Transverse colon (tissue), 4 donors: ENCODE data around the gene ATRIP. TPM values are rescaled to one million over a fixed set of nuclear protein-coding genes. Genes with fewer than 3 reads are reported as not detected.

Experiments
- DNase-seq: peaks from one replicate; pipeline ENCODE4 v3.0.0-alpha.2; 2019
- H3K27ac ChIP-seq, 4 donors: fragments of 200-600 bp; sonication (generic); 2 replicates each; pipeline ENCODE4 v1.5.1; 2016 to 2018; ENCODE audit warnings: inconsistent platforms in 4 of 4
- H3K27me3 ChIP-seq: fragments of 200-600 bp; sonication (generic); 2 replicates; pipeline ENCODE4 v1.5.1; 2017; ENCODE audit warnings: inconsistent platforms
- H3K36me3 ChIP-seq, 4 donors: fragments of 200-600 bp; sonication (generic); 2 replicates each; pipeline ENCODE4 v1.5.1; 2017 to 2019; ENCODE audit warnings: inconsistent platforms in 4 of 4
- H3K4me1 ChIP-seq, 4 donors: fragments of 200-600 bp; sonication (generic); 2 replicates each; pipeline ENCODE4 v1.5.1; 2017 to 2020; ENCODE audit warnings: inconsistent platforms in 4 of 4
- H3K4me3 ChIP-seq, 4 donors: fragments of 200-600 bp; sonication (generic); 1 replicate in 1 of 4; 2 replicates in 3 of 4; pipeline versions ENCODE4 v1.5.1 to v1.6.1; 2017 to 2019; ENCODE audit warnings: inconsistent platforms in 4 of 4
- H3K9me3 ChIP-seq, 2 donors: fragments of 200-600 bp; sonication (generic); 2 replicates each; pipeline ENCODE4 v1.5.1; 2017 to 2019; ENCODE audit warnings: inconsistent platforms in 2 of 2
- EP300 ChIP-seq: sonication (generic); formaldehyde crosslinking; IDR thresholded peaks from one replicate; pipeline ENCODE4 v1.6.1; 2017; ENCODE audit warnings: antibody characterized with exemption, low read depth
- POLR2A ChIP-seq: fragments of 450-650 bp; IDR thresholded peaks from one replicate; pipeline ENCODE4 v1.6.1; 2016; ENCODE audit warnings: antibody characterized with exemption, mild to moderate bottlenecking, moderate library complexity
- POLR2AphosphoS5 ChIP-seq, 3 donors: sonication (generic); formaldehyde crosslinking; IDR thresholded peaks; one replicate each; pipeline ENCODE4 v1.6.1; 2016; ENCODE audit warnings: antibody characterized with exemption in 3 of 3
- WGBS, 2 donors: methylation state at CpG; one replicate each; pipeline ENCODE4 v1.1.5; 2018; ENCODE audit warnings: low coverage in 1 of 2; 5-methylcytosine and 5-hydroxymethylcytosine counted together
- in situ Hi-C, 4 donors: fragments of 200-750 bp; cut with MboI; loops; one replicate each; pipeline versions ENCODE4 v1.15.0 to v1.15.1; 2017; ENCODE audit warnings: low sequenced_read_pairs in 3 of 4, low pct_ligation_motif_present in 1 of 4, low pct_unique_long_range_greater_than_20kb in 1 of 4
- intact Hi-C: fragments of 100-400 bp; cut with DNase I; formaldehyde crosslinking; loops from one replicate; pipeline ENCODE4 v1.15.1; 2023; ENCODE audit warnings: low total_unique reads
- total RNA-seq, 4 donors: library from RNA; depleted of rRNA; stranded (reverse); fragments of >200 nt; gene quantifications; one replicate each; pipeline ENCODE4 v1.1.0, GENCODE V29; 2016
- TF ChIP-seq, protein P1 (sequence below), 5 experiments: fragments of 200-600 bp in 3 of 5; fragments of 450-650 bp in 2 of 5; sonication (generic) in 3 of 5; IDR thresholded peaks; 1 replicate in 2 of 5; 2 replicates in 3 of 5; pipeline ENCODE4 v1.5.1; 2016 to 2017; ENCODE audit warnings: antibody characterized with exemption in 5 of 5, inconsistent platforms in 3 of 5, mild to moderate bottlenecking in 2 of 5, moderate library complexity in 1 of 5

The ATRIP gene
- total RNA-seq, 4 donors from 2014 or later: 1.8 to 4.4 (median 2.9) TPM

DNA sequence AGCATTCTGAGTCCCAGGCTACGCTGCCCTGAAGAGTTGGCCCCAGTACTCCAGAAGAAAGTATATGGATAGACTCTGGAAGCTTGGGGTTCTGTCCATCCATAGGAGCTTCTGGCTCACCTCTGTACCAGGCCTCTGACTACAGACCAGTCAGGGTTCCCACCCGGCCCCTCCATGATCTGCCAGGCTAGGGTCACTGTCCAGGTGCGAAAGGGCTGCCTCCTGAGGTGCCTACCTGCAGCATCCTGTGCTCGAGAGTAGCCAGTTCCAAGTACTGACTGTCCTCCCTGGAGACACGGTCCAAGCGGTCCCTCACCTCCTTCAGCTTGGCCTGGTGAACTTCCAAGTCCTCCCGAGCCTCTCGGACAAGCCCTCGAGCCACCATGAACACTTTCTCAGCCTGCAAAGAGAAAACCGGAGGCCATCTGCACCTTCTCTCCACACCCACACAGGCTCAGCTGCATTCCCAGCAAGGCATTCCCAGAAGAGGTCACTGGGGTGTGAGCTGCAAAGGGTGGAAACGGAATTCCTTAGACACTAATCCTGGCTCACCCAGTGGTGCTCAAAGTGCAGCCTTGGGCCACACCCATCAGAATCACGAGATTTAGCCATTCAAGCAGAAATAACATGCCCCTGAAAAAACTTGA, 12.9 kb upstream of the ATRIP start:
- Histone ChIP-seq H3K27me3 (no peaks in the 10 kb centered on the region), H3K9me3 (no peaks in the 10 kb centered on the region), H3K4me3 (peak overlapping the region in 1 of 4 donors; percentile 26), H3K4me1 (peaks cover 12 to 44% (median 32%) of the 10 kb centered on the region in 4 donors), H3K36me3 (no peaks in the 10 kb centered on the region), H3K27ac (peak overlapping the region; percentile 75 to 86 (median 80))
- intact Hi-C loops (loop anchor here (10.0 kb wide), 1 partner anchor 159 kb away; no protein-coding TSS in a partner anchor), in situ Hi-C loops (loop anchor here in 1 of 4 donors (10.0 kb wide), 1 partner anchor 159 kb away; no protein-coding TSS in a partner anchor)
- peak in 2 of 3 donors; percentile 72 to 84 for TF ChIP-seq POLR2AphosphoS5 (IDR thresholded peaks at IDR 0.05)
- peak; percentile 50 for TF ChIP-seq POLR2A
- TF ChIP-seq EP300: no peak
- WGBS, 2 donors: 30 to 63% methylated on average over 2 to 12 of the region's 12 CpGs
- DNase-seq: peak; percentile 84

DNA sequence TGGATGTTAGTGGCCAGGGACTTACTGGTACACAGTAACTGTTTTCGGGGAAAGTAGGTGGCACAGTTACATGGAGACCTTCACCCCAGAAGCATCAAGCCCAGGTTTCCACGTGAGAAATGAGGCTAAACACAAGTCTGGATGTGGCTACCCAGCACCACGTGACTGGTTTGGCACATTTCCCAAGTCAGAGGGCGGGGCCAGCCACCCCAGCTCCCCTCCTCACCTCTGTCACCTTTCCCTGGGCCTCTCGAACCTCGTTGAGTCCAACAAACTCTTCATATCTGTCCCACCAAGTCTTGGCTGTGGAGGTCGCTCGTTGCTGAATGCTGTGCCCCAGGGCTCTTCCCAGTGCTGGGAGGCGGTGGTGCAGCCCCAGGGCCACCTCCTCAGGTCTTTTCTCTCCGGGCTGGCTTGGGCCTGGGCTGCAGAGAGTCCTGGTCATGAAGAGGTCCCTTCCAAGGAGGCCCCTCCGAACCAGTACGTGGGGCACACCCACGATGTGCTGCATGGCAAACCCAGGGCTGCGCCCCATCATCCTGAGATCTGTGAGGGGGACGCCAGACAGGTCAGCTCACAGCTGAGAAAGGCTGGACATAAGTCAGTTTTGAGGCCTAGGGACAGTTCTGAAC, 11.8 kb upstream of the ATRIP start:
- Histone ChIP-seq H3K4me1 (peaks cover 19 to 54% (median 38%) of the 10 kb centered on the region in 4 donors), H3K27me3 (no peaks in the 10 kb centered on the region), H3K9me3 (no peaks in the 10 kb centered on the region), H3K36me3 (no peaks in the 10 kb centered on the region), H3K4me3 (no peak overlapping the region), H3K27ac (peak overlapping the region; percentile 75 to 86 (median 80))
- TF ChIP-seq, protein P1, sequence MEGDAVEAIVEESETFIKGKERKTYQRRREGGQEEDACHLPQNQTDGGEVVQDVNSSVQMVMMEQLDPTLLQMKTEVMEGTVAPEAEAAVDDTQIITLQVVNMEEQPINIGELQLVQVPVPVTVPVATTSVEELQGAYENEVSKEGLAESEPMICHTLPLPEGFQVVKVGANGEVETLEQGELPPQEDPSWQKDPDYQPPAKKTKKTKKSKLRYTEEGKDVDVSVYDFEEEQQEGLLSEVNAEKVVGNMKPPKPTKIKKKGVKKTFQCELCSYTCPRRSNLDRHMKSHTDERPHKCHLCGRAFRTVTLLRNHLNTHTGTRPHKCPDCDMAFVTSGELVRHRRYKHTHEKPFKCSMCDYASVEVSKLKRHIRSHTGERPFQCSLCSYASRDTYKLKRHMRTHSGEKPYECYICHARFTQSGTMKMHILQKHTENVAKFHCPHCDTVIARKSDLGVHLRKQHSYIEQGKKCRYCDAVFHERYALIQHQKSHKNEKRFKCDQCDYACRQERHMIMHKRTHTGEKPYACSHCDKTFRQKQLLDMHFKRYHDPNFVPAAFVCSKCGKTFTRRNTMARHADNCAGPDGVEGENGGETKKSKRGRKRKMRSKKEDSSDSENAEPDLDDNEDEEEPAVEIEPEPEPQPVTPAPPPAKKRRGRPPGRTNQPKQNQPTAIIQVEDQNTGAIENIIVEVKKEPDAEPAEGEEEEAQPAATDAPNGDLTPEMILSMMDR (IDR thresholded peaks at IDR 0.05): no peak
- TF ChIP-seq POLR2AphosphoS5 (IDR thresholded peaks at IDR 0.05) (no peak), EP300 (no peak), POLR2A (no peak)
- 69% methylated on average over 15 of the region's 15 CpGs; no CpG with 5 or more reads in 1 of the 2 donors for WGBS, 2 donors
- intact Hi-C loops: loop anchor here (10.0 kb wide), 1 partner anchor 160 kb away; no protein-coding TSS in a partner anchor
- DNase-seq: peak; percentile 54
- in situ Hi-C loops: loop anchor here in 3 of 4 donors (5.0 to 10.0 kb wide), 4 partner anchors 32 to 162 kb away; no protein-coding TSS in a partner anchor

DNA sequence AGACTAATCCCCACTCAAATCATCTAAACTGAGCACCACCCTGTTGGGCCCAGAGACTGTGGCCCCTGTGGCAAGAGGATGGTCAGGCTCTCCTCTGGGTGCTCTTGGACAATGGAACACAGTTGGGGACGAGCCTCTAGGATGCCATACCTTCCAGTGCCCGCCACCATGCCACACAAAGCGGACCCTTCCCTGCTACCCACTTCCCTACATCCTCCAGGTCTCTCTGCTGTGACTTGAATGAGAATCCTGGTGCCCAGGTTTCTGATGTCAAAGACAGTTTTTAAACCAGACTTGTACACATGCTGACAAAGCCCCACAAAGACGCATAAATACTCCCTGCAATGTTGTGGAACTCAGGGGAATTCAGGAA, 11.3 kb upstream of the ATRIP start:
- TF ChIP-seq POLR2A (no peak), POLR2AphosphoS5 (IDR thresholded peaks at IDR 0.05) (no peak), EP300 (no peak)
- TF ChIP-seq, protein P1 (IDR thresholded peaks at IDR 0.05): no peak
- in situ Hi-C loops (loop anchor here in 3 of 4 donors (5.0 to 10.0 kb wide), 4 partner anchors 33 to 163 kb away; no protein-coding TSS in a partner anchor), intact Hi-C loops (loop anchor here (10.0 kb wide), 1 partner anchor 160 kb away; no protein-coding TSS in a partner anchor)
- no peak for DNase-seq
- Histone ChIP-seq H3K36me3 (no peaks in the 10 kb centered on the region), H3K4me1 (peaks cover 19 to 50% (median 34%) of the 10 kb centered on the region in 4 donors), H3K9me3 (no peaks in the 10 kb centered on the region), H3K27ac (peak overlapping the region; percentile 10 to 81 (median 66)), H3K27me3 (no peaks in the 10 kb centered on the region), H3K4me3 (no peak overlapping the region)
- WGBS, 2 donors: 86% methylated on average over 4 of the region's 4 CpGs; no CpG with 5 or more reads in 1 of the 2 donors

DNA sequence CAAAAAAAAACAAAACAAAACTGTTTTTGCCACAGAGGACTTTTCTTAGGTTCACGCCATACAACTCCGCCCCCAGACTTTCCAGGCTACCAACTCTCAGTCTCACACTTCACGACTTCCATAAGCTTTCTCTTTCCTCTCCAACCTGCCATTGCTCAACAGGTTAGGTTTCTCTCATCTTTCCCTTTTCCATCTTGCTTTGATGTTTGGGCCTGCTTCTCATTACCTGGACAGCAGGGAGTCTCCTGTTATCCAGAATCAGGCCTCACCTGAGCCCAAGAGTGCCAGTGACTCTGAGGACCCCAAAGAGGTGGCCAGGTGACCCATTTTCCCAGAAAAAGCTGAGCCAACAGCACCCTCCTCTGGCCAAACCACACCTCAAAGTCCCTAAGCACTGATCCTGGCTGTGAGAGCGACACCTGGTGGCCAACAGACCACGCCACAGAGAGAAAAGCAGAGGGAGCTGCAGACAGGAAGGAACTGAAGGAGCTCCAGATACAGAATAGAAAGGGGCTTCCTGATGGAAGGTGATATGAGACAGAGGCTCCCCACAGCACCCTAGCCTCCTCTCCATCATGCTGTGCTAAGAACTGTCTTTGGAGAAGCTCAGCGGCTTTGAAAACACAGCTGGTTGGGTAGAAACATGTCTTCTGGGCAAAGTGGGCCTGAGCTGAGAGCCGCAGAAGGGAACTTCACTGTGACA, 10.6 kb upstream of the ATRIP start:
- peak overlapping the region; percentile 10 to 81 (median 66) for H3K27ac ChIP-seq
- H3K9me3 ChIP-seq: no peaks in the 10 kb centered on the region
- peak; percentile 91 for DNase-seq
- TF ChIP-seq POLR2A (no peak), EP300 (no peak), POLR2AphosphoS5 (IDR thresholded peaks at IDR 0.05) (peak in 1 of 3 donors; percentile 8)
- TF ChIP-seq, protein P1 (IDR thresholded peaks at IDR 0.05): peak; percentile 98 to 100 (median 100)
- in situ Hi-C loops: loop anchor here in 3 of 4 donors (5.0 to 10.0 kb wide), 4 partner anchors 34 to 164 kb away; no protein-coding TSS in a partner anchor
- H3K4me3 ChIP-seq: no peak overlapping the region
- no peaks in the 10 kb centered on the region for H3K36me3 ChIP-seq
- 42 to 77% methylated on average over 3 to 7 of the region's 7 CpGs for WGBS, 2 donors
- peaks cover 19 to 45% (median 32%) of the 10 kb centered on the region in 4 donors for H3K4me1 ChIP-seq
- H3K27me3 ChIP-seq: no peaks in the 10 kb centered on the region
- intact Hi-C loops: loop anchor here (2.0 to 10.0 kb wide), 2 partner anchors 35 to 161 kb away; no protein-coding TSS in a partner anchor
